HG03378 (cell line): Measurements from ENCODE around the gene LTBP1.
"Not testable (repeated sequence)": the region's sequence is repeated elsewhere in the genome, so short reads cannot be mapped to it uniquely, and the experiment has no call there.

ENCODE experiments used
- ATAC-seq: cut with Tn5 transposase; IDR thresholded peaks from one replicate; pipeline ENCODE4 v1.9.1; 2021; ENCODE audit warnings: mild to moderate bottlenecking, moderate library complexity; ENCODE audit not compliant: unreplicated experiment

Gene LTBP1

DNA sequence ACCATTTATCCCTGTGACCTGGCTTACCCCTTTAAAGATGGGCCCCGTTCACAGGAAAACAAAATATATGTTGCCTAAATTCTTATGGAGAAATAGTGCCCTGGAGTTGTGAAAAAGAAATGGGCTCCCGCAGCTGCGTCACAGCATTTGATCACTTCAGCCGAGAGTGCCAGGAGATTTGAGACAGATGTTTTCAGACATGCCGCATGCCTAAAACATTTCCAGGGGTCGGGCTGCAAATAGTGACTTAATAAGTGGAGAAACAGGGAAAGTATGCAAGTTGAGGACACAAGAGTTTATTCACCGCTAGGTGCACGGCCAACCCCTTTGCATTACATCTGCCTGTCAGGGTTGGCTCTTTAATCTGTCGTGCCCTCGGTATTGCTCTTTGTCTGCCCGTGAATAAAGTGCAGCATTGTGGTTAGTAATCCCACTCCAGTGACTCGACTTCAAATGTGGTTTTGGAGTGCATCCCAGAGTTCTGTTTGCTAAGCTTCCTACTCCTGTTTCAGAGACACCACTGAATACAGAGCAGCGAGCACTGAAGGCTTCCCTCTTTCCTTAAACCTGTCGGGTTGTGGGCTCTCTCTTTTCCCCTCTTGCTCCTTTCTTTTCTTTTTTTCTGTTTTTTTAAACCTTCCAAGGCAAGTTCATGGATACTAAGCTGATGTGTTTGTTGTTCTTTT is 187.5 kb downstream of the LTBP1 start:
- no peak for ATAC-seq

DNA sequence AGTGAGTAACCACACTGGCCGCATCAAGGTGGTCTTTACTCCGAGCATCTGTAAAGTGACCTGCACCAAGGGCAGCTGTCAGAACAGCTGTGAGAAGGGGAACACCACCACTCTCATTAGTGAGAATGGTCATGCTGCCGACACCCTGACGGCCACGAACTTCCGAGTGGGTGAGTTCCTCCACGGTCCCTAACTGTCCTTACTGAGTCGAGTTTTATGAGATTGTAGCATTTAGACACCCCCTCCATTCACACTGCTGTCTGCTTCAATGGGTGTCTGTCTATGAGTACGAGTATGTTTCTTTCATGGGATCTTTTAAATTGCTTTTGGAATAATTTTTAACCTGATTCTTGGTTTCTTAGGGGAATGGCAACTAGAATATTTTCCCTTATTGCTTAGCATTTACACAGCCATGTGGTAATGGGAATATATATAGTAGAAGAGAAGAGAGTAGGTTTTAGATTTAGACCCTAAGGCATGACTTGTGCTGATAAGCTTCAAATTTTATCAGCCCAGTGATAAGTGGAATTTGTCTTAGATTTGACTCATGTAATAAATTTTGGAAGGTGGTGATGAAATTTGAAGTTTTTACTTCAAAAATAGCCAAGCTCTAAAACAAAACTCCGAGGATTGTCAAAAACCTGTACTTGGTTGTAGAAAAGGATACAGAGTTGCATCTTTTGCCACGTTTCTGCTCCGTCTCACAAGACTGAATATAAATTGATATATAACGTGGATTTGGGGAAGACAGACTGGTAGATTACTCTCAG is 188.2 kb downstream of the LTBP1 start:
- ATAC-seq = no peak

DNA sequence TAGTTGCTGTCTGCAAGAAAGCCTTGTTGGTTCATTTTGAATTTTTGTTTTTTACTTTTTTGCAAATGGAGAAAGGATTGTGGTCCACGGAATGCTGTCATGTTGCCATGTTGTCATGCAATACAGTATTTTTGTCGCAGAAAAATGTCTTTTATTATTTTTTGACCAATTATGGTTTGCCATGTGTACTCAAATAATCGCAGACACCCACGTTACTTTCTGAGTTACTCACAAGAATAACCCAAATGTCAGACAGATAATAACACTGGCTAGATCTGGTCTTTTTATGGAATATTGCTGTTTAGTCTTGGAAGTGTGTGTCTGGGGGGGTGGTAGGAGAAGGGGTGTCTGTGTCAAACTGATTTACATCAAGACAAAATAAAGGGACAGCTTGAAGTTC is 188.9 kb downstream of the LTBP1 start:
- no peak for ATAC-seq

DNA sequence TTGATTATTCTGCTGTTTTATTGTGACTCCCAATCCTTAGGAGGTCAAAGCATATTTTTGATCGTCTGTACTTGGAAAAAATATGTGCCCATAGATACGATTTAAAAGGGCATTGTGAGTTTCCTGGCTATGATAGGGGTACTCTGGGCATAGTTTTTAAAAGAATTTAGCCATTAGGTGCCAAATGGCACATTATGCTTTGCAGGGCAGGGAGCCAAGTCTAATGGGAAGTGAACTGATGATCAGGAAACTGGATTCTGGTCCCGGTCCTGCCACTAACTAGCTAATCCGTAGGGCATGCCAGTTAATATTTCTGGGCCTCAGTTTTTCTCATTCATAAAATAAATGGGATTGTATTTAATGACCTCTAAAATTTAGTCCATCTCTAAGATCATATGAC is 189.3 kb downstream of the LTBP1 start:
- ATAC-seq = no peak

DNA sequence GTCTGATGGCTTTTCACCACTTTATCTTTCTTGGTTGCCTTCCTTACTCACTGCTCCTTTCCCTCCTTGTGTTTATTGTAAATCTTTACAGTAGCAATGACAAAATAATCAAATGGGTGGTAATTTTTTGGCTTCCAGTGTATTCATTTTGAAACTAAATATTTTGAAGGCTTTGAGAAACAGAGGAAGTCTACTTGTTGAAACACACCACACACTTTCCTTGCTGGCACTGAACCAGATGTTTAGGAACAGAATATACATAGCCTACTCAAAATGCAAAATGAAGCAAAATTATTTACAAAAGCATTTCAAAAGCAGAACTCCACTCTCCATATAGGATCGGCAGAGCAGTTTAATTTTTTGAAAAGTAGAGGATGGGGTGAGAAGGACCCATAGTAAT is 189.8 kb downstream of the LTBP1 start:
- ATAC-seq = peak; percentile 51

DNA sequence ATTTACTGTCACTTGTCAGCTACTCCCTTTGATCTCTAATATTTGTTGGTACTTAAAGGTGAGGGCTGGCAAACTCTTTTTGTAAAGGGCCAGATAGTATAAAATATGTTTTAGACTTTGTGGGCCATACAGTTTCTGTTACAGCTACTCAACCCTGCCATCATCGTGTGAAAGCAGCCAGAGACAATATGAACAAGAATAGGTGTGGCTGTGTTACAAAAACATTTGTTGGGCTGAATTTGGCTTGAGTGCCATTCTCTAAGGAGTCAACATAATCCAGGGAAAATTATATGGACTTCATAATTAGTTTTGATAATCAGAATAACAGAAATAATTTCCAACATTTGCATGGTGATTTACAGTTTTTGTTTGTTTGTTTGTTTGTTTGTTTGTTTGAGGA is 190.6 kb downstream of the LTBP1 start:
- ATAC-seq = no peak

DNA sequence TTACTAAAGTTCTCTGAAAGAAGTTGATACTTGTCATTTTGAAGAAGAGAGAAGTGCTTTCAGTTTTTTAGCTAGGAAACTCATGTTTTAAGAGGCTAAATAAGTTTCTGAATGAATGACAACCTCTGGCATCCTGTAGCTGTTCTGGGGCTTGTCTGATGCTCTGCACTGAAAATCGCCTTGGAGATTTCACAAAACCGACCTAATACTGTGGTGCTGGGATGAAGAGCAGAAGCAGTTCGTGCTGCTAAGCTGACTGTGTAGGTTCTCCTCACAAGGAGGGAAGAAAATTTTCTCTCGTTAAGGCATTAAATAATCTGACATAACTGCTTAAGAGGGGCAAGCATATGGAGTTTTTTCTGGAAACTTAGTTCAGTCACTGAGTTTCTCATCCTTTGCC is 193.2 kb downstream of the LTBP1 start:
- no peak for ATAC-seq

DNA sequence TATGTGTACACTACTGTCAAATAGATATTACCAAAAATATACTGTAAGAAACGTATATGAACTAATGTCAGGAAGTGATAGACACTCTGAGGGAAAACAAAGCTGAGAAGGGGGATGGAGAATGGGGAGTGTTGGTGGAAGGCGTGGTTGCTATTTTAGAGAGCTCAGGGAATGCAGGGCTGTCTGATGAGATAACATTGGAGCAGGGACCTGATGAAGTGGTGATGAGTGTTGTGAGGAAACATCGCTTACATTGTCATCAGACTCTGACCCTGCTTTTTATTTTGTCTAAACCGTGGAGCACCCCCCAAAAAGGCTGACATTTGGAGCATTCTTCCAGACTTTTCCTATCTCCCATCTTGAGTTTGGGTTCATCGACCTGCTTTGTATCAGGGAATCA is 194.7 kb downstream of the LTBP1 start:
- no peak for ATAC-seq

DNA sequence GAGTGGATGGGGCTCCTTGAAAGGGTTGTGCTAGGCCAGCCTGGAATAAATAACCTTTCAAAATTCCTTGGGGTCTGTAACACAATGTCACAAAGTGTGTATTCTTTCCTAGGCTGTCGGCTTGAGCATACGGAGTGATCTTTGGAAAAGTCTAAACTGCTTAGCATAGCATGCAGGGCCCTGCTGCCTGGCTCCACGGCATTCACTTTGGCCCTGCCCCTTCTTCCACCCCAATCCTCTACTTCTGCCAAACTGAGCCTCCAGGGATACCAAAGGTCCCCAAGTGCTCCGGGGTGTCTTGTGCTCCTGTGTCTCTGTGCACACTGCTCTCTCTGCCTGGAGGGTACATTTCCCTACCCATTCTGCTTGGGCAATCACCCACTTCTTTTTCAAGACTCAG is 196.1 kb downstream of the LTBP1 start:
- ATAC-seq = no peak

DNA sequence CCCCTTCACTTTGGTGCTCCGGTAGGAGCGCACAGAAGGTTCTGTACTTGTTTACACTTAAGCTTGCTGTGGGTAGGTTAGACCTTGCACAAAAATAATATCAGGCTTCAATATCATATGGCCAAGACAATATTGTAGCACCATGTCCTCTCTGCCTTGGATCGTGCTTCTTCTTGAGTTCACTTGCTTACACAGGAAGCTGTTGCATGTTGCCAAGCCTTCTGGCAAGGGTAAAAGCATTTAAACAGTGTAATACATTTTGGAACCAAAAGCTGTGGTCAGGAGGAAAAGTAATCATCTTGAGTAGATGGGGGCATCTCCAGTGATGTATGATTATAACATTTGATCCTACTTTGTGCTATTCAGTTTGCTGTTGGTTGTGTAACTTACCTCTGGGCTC is 197.5 kb downstream of the LTBP1 start:
- ATAC-seq = no peak

DNA sequence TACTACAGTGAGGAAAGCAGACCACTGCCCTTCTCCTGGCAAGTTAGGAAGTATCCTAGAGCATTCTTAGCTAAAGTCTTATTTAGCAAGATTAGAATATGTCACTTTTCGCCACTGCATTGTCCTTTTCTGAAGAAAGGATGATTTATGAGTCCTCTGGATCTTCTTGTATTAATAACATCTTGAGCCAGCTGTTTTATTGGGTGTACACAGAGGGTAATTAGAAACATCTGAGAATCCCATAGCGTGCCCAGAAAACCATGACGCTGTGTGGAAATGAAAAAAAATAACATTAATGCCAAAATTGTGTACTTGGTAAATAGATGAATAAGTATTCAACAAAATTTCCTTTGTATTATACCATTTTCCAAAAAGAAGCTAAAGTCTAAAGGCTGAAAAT is 198.7 kb downstream of the LTBP1 start:
- ATAC-seq = no peak

DNA sequence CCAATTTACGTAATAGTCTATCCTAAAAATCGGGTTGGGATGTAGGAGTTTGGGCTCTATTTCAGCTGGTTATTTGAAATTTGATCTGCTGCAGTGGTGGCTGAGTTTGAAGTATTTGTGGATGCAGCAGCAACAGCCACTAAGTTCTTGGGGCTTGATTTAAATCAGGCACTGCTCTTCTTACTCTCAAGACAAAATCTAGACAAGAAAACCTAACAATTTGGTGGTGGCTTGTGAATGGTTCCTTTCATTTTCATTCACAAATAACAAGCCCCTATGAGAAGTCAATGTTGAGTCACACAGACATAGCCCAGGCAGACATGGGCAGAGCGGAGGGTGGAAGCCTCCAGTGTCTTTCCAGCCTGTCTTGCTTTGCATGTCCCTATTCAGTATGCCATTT is 199.3 kb downstream of the LTBP1 start:
- no peak for ATAC-seq

DNA sequence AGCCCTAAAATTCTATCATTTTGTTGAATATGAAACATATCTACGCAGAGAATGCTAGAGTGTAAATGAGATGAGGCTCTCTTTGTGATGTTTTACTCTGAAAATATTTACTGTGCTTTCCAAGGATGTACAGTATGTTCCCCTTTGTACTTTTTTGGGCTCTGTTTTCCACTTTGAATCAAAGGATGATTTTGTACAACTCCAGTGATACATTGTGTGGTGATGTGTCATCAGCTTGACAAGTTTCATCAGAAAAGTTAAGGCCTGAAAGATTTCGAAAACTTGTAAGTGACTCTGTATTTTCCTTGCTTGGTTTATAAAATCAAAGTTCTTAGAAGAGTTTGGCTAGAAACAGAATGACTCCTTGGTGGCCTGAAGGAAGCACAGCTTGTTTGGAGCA is 206.3 kb downstream of the LTBP1 start:
- ATAC-seq = no peak

DNA sequence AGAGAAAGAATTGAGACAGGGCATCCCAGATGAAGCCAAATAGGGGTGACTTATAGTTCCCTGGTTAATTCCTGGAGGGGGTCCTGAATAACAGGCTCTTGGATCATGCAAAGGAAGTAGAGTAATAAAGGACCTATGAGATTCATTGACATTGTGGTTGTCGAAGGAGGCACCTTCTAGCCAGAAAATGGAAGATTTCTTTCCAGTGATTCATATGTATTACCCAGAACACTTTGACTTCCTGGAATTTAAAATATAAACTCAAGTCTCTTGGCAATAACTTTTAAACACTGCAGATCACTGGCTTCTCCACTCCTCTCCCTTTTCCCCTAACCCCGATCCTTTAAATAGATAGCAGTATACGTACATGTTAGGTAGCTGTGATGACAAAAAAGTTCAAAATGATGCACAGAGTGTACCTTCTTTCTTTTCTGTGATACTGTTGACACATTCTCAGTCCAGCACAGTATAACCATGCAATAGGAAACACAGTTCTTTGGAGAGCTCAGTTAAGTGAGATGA is 211.8 kb downstream of the LTBP1 start:
- no peak for ATAC-seq

DNA sequence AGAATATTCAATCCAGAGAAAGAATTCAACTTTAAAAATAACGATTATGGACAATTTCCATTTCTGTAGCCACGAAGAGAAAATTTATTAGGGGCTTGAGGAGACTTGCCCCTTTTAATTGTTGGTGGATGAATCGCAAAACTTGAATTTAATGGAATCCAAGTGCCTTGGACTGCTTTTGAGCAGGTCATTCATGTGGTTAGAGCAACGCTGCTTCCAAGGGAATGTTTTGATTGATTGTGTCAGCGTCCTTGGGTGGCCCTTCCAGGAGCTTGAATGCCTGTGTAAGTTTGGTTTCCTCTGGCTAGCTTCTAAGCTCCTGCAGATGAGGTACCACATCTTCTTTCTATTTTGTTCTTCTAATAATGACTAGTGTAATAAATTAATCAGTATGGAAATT is 213.4 kb downstream of the LTBP1 start:
- ATAC-seq = no peak

DNA sequence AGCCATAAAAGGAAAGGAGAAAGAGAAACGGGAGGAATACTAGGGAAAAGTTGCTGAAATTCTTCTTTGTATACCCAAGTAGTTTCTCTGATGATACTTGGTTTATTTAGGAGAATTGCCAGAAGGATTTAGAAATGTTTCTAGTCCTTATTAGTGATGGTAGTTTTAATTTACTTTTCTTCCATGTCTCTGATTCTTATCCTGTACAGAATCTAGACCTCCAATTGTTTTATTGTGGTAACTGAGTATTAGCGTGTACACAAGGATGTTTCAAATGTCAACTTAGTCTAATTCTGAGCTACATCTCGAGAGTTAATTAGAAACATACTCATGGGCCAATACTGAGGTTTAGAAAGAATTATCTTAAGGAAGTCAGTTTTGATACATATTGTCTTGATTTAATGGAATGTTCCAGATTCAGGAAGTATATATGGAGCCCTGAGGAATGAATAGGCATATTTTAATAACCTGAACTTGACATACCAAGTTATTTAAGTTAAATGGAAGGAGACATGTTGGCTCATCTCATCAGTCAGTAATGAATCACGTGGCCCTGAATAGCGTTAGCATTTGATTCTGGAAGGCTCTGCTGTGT is 219.6 kb downstream of the LTBP1 start:
- ATAC-seq = no peak

DNA sequence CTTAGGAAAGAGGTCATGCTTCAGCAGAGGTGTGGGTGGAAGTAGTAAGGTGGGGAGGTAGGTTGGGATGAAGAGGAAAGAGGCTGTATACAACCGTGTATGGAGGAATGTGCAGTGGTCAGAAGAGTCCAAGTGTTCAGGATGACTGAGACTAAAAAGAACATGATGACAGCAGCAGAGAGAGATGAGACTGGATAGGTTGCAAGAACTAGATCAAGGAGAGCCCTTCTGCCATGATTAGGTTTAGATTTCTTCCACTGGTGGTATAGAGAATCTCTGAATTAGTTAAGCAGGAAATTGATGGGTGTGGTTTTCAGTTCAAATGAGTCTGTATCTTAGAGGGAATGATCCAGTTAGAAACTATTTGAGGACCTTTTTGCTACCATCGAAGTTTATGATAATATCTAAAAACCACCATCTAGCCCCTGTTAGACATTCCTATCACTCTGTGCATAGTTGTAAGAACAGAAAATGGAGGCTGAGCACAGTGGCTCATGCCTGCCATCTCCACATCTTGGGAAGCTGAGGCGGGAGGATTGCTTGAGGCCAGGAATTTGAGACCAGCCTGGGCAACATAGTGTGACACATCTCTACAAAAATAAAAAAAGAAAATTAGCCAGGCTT is 221.0 kb downstream of the LTBP1 start:
- no peak for ATAC-seq

DNA sequence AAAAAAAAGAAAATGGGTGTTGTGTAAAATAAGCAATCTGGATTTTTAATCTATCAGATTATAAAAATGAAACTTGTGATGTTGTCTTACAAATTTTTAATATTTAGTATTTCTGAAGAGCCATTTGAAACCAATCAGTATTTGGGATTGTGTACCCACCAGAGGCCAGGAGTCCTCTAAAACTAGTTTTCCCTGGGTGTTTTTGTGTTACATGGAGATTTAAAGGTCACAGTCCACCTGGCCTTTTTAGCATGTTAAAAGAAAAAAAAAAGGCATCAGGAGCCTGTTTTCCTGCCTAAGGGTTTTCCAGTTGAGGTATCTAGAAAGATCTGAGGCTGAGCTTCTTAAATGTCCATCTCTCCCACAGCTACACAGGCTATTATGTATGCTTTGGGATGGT is 221.7 kb downstream of the LTBP1 start:
- ATAC-seq = no peak

DNA sequence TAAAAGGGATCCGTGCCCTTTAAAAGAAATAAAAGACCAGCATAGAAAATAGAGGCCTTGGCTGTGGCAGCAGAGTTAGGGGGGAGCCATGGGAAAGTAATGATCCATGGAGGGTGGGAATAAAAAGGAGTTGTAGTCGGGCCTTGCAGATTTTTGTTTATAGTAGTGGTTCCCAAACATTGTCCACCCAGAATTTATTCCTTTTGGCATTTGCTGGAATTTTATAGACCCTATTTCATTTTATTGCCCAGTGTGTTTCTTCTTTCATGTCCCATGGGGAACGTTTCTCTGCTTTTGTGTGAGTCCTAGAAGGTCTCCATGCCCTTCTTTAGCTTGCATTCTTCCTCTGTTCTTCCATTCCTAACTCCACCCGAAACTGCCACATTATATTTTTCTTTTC is 222.2 kb downstream of the LTBP1 start:
- no peak for ATAC-seq

DNA sequence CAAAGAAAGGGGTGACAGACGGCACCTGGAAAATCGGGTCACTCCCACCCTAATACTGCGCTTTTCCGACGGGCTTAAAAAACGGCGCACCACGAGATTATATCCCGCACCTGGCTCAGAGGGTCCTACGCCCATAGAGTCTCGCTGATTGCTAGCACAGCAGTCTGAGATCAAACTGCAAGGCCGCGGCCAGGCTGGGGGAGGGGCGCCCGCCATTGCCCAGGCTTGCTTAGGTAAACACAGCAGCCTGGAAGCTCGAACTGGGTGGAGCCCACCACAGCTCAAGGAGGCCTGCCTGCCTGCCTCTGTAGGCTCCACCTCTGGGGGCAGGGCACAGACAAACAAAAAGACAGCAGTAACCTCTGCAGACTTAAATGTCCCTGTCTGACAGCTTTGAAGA is 223.5 kb downstream of the LTBP1 start:
- not testable (repeated sequence) for ATAC-seq

DNA sequence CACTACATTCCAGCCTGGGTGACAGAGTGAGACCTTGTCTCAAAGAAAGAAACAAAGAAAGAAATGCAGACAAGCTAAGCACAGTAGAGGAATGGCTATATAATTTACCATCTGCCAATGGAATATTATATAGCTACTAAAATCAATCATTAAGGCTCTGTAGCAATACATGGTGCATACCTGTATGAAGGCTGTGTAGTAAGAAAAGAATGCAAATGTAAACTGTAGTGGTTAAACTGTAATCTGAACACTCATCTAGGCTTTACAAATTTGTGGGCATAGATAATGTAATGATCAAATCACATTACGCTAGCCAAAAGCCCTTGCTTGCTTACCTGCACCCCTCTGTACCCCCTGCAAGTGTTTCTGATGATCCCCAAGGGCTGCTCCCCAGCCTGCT is 230.9 kb downstream of the LTBP1 start:
- ATAC-seq = no peak

DNA sequence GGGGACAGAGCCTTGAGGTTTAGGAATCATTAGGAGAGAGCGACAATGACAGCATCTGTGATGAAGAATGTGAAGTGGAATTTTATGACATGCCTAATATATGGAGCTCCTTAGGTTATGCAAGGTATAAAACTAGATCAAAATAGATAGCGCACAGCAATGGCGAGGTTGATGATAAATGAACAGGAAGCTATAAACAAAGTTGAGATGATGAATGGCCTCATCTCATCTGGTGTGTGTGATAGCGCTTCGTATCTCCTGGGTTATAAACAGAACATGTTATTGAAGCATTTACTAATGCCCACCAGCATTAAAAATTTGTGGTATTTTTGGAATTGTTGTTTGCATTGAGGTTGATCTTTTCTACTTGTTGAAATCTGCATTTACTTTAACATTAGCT is 231.5 kb downstream of the LTBP1 start:
- no peak for ATAC-seq
